Fibroblast of lung (primary cell): ENCODE measurements around the gene CHST12. TPM values are rescaled to one million over a fixed set of nuclear protein-coding genes. Genes with fewer than 3 reads are reported as not detected.
A peak's percentile ranks its signal among the peaks of the same experiment; 100 is the strongest.

Experiments
- DNase-seq, 2 donors: peaks; one replicate each; pipeline versions ENCODE4 v3.0.0 to v3.0.0-alpha.2; 2010; ENCODE audit warnings: low read depth in 2 of 2
- H2AFZ ChIP-seq: 2 replicates; pipeline ENCODE4 v1.5.1; 2012; ENCODE audit warnings: low read length, control low read depth, inconsistent platforms
- H3K27ac ChIP-seq: 2 replicates; pipeline ENCODE4 v1.5.1; 2011; ENCODE audit warnings: low read length, control low read depth; ENCODE audit not compliant: insufficient read depth
- H3K27me3 ChIP-seq: 2 replicates; pipeline ENCODE4 v1.5.1; 2011; ENCODE audit warnings: mild to moderate bottlenecking, low read length; ENCODE audit not compliant: control insufficient read depth, insufficient read depth
- H3K36me3 ChIP-seq: 2 replicates; pipeline ENCODE4 v1.5.1; 2011; ENCODE audit warnings: low read length; ENCODE audit not compliant: control insufficient read depth, insufficient read depth
- H3K4me1 ChIP-seq: 2 replicates; pipeline ENCODE4 v1.5.1; 2011; ENCODE audit warnings: low read length; ENCODE audit not compliant: control insufficient read depth, insufficient read depth; ENCODE audit errors: extremely low read depth
- H3K4me2 ChIP-seq: 2 replicates; pipeline ENCODE4 v1.5.1; 2011; ENCODE audit warnings: low read length, control low read depth; ENCODE audit not compliant: insufficient read depth; ENCODE audit errors: extremely low read depth
- H3K4me3 ChIP-seq, 4 experiments: fragments of 200-600 bp in 1 of 4; sonication (generic) in 1 of 4; replicated peaks in 1 of 4; 2 replicates each; pipeline ENCODE4 v1.5.1; 2011 to 2016; ENCODE audit warnings: low read length in 4 of 4, low read depth in 3 of 4, mild to moderate bottlenecking in 3 of 4, control low read depth in 2 of 4, inconsistent platforms in 1 of 4, mixed read lengths in 1 of 4; ENCODE audit not compliant: insufficient read depth in 1 of 4; ENCODE audit errors: control extremely low read depth in 1 of 4
- H3K79me2 ChIP-seq: 2 replicates; pipeline ENCODE4 v1.5.1; 2012; ENCODE audit warnings: mild to moderate bottlenecking, low read length, inconsistent platforms; ENCODE audit not compliant: control insufficient read depth, insufficient read depth
- H3K9ac ChIP-seq: 2 replicates; pipeline ENCODE4 v1.5.1; 2011; ENCODE audit warnings: mild to moderate bottlenecking, low read length, control low read depth; ENCODE audit not compliant: insufficient read depth
- H3K9me3 ChIP-seq: 2 replicates; pipeline ENCODE4 v1.5.1; 2012; ENCODE audit warnings: low read depth, low read length; ENCODE audit not compliant: control insufficient read depth, insufficient read depth
- H4K20me1 ChIP-seq: 2 replicates; pipeline ENCODE4 v1.5.1; 2011; ENCODE audit warnings: low read length; ENCODE audit not compliant: control insufficient read depth, insufficient read depth; ENCODE audit errors: extremely low read depth
- CTCF ChIP-seq, 2 donors: IDR thresholded peaks in 1 of 2; conservative IDR thresholded peaks in 1 of 2; 1 replicate in 1 of 2; 2 replicates in 1 of 2; pipeline ENCODE4 v1.5.1; 2011 to 2012; ENCODE audit warnings: low read length in 2 of 2, control low read depth in 1 of 2, inconsistent platforms in 1 of 2, low read depth in 1 of 2, mild to moderate bottlenecking in 1 of 2
- EZH2 ChIP-seq: IDR thresholded peaks from 2 replicates; pipeline ENCODE4 v1.5.1; 2012; ENCODE audit warnings: low read length, control low read depth, mild to moderate bottlenecking; ENCODE audit errors: missing control alignments
- polyA plus RNA-seq, 2 donors: library from polyadenylated mRNA; depleted of rRNA in 1 of 2; stranded (reverse) in 1 of 2; unstranded in 1 of 2; fragments of >200 nt; gene quantifications; 2 replicates each; pipeline ENCODE4 v1.2.1, GENCODE V29; 2011 to 2012; ENCODE audit warnings: missing spikeins in 1 of 2
- total RNA-seq: library from RNA; depleted of rRNA; stranded (reverse); fragments of >200 nt; gene quantifications from 2 replicates; pipeline ENCODE4 v1.2.1, GENCODE V29; 2014

CHST12 gene
- total and polyA plus RNA-seq, 2 donors (not counting 1 experiment from before 2014, with no cell fraction given) = 3.5 to 9.5 TPM

GRCh38 chr7:2476776-2477446 is 73.5 kb downstream of the CHST12 start:
- Histone ChIP-seq H2AFZ (no peak overlapping the region), H3K79me2 (no peaks in the 10 kb centered on the region), H3K9ac (no peak overlapping the region), H3K4me3 (no peak overlapping the region), H3K9me3 (no peaks in the 10 kb centered on the region), H3K36me3 (no peaks in the 10 kb centered on the region), H3K27me3 (peaks cover 6% of the 10 kb centered on the region), H3K4me1 (peaks cover 10% of the 10 kb centered on the region), H3K4me2 (no peak overlapping the region), H3K27ac (no peak overlapping the region), H4K20me1 (no peaks in the 10 kb centered on the region)
- DNase-seq = no peak
- TF ChIP-seq CTCF (conservative IDR thresholded peaks at IDR 0.05 in 1 of 2, IDR thresholded peaks at IDR 0.05 in 1 of 2; ENCODE audit: low read depth in 1 of 2, low read length in 2 of 2) (no peak), EZH2 (no peak)

- H3K4me2 ChIP-seq = no peak overlapping the region
- DNase-seq = peak; percentile 45 to 46
- H3K27me3 ChIP-seq = peaks cover 6% of the 10 kb centered on the region
- H3K27ac ChIP-seq = no peak overlapping the region
- peaks cover 10% of the 10 kb centered on the region for H3K4me1 ChIP-seq
- H3K4me3 ChIP-seq = no peak overlapping the region
- H3K36me3 ChIP-seq = no peaks in the 10 kb centered on the region
- no peaks in the 10 kb centered on the region for H4K20me1 ChIP-seq
- no peaks in the 10 kb centered on the region for H3K9me3 ChIP-seq
- no peaks in the 10 kb centered on the region for H3K79me2 ChIP-seq
- no peak for TF ChIP-seq EZH2
- peak; percentile 52 to 80 for TF ChIP-seq CTCF (conservative IDR thresholded peaks at IDR 0.05 in 1 of 2, IDR thresholded peaks at IDR 0.05 in 1 of 2; ENCODE audit: low read depth in 1 of 2, low read length in 2 of 2)
- H2AFZ ChIP-seq = peak overlapping the region; percentile 41
- H3K9ac ChIP-seq = no peak overlapping the region
Observed at GRCh38 chr7:2477447-2478398, 74.3 kb downstream of the CHST12 start.

- no peaks in the 10 kb centered on the region for H3K79me2 ChIP-seq
- no peaks in the 10 kb centered on the region for H3K36me3 ChIP-seq
- no peaks in the 10 kb centered on the region for H4K20me1 ChIP-seq
- TF ChIP-seq CTCF (conservative IDR thresholded peaks at IDR 0.05 in 1 of 2, IDR thresholded peaks at IDR 0.05 in 1 of 2; ENCODE audit: low read depth in 1 of 2, low read length in 2 of 2) (no peak), EZH2 (no peak)
- no peak overlapping the region for H3K4me3 ChIP-seq
- H3K9me3 ChIP-seq = no peaks in the 10 kb centered on the region
- no peak overlapping the region for H2AFZ ChIP-seq
- H3K4me2 ChIP-seq = peak overlapping the region; percentile 5
- no peak overlapping the region for H3K9ac ChIP-seq
- H3K4me1 ChIP-seq = peaks cover 10% of the 10 kb centered on the region
- peaks cover 6% of the 10 kb centered on the region for H3K27me3 ChIP-seq
- DNase-seq = peak; percentile 38 to 59
- no peak overlapping the region for H3K27ac ChIP-seq
Observed at GRCh38 chr7:2478399-2478785, 75.0 kb downstream of the CHST12 start.
